SIG-M5 treated with dmso at 0.1 percent for 504 hours (cell line): ENCODE results near the gene C22orf31.

ENCODE experiments used
- DNase-seq: peaks from one replicate; lab custom pipeline; 2025; ENCODE audit not compliant: unreplicated experiment; lab: John Stamatoyannopoulos, UW

The C22orf31 gene

GRCh38 chr22:29029202-29030000 is 32.2 kb downstream of the C22orf31 start:
- no peak for DNase-seq

- no peak for DNase-seq
Measured at GRCh38 chr22:29028468-29028867, 33.2 kb downstream of the C22orf31 start.

- DNase-seq: no peak
Measured at GRCh38 chr22:29026579-29026978, 35.1 kb downstream of the C22orf31 start.

- DNase-seq: no peak
Measured at GRCh38 chr22:29023172-29023796, 38.3 kb downstream of the C22orf31 start.

DNA sequence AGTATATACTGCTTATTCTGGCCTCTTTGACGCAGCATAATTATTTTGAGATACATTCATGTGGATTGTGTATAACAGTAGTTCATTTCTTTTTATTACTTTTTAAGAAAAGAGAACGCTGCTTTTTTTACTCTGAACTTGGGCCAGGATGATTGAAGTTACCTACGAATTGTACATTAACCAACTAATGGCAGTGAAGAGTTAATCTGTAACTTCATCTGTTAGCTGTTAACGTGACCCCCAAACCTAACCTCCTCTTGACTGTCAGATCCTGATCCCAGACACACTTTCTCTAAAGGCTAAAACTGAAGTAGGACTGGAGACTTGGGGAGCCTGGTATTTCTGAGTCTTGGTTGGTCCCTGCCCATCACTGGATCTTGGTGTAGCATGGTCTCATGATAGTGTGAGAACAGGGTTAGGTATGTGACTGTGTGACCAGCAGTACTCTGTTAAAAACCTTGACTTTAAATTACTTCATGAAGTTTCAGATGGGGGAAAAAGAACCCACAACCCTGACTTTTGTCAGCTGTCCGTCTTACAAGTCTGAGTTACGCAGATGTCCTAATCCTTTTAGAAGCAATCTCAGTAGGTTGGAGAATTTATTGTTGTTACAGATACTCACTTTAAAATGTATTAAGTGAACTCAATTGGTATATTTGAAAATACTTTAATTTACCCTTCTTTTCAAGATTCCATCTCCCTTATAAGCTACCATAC is 39.4 kb downstream of the C22orf31 start:
- no peak for DNase-seq

DNA sequence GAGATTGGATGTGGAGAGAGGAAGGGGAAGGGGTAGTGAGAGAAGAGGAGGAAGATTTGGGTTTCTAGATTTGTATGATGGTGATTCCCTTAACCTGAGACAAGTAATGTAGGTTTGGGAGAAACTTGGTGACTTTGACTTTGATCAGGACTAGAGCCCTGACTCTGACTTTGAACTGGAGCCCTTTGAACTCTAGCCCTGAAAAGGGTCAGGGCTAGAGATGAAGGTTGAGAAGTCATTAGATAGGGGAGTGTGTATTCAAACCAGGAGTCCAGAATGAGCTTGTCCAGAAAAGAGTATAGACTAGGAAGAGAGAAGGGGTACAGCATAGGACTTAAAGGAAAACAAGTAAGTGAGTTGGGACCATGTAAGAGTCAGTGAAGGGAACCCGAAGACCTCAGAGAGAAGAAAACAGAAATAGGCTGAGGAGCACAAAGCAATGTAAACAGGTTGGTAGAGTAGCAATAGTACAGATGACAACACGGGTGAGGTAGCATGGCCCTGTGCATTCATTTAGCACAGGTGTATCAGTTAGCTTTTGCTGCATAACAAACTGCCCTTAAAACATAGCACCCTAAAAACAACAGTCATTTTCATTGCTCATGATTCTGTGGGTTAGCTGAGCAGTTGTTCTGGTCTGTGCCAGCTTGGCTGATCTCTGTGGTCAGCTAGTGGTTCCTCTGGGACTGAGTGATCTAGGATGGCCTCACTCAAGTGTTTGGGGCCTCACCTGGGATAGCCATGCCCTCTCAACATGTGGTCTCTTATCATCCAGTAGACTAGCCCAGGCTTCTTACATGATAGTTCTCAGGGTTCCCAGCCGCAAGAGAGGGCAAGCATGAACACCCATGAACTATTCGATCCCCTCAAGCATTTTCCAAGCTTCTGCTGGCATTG is 43.1 kb downstream of the C22orf31 start:
- DNase-seq: no peak

GRCh38 chr22:29016067-29016938 is 45.3 kb downstream of the C22orf31 start:
- DNase-seq: no peak

DNA sequence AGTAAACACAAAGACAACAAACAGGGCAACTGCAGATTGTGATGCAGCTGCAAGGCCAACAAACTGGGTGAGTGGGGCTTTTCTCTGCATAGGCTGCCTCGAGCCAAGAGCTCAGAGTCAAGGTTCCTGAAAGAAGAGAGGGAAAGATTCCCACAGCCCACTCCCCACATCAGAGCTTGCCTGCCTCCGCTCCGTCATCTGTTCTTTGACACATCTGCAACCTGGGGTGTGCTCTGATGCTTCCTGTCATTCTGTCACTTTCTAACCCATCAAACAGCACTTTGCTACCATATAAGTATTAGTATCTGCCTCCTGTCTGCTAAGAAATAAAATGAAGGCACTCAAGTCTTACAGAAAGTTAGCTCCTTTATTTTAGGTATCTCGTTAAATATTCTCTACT is 46.9 kb downstream of the C22orf31 start:
- no peak for DNase-seq

DNA sequence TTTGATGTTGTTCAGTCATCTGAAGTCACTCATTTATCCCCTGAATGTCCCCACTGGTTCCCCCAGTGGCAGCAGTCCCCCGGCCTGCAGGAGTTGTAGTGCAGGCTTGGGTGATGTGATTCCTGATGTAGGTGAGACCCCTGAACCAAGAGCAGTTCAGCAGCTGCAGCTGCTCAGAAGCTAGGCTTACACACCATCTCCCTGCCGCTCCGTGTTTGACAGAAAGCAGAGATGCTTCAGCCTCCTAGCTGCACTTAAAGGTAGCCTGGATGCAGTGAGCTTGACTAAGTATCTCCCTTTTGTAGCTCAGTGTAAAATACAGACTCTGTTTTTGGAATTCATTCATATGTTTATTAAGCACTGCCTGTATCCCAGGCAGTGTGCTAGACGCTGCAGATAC is 47.3 kb downstream of the C22orf31 start:
- no peak for DNase-seq

DNA sequence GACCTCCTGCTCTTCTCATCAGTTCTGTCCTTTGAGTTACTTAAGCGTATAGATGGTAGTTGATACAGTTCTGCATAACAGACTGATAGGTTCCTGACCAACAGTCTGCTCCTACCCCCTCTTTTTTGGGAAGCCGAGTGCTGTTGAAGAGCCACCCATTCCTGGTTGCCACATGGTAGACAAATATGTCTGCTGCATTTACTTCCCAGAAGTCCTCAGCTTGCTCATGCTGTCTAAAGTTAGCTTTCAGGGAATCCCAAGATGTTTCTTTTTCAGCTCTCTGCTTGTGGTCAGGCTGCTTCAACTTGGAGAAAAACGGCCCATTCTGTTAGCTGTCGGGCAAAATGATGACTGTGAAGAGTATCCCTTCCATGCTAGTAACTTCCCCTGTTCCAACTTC is 48.7 kb downstream of the C22orf31 start:
- no peak for DNase-seq

DNA sequence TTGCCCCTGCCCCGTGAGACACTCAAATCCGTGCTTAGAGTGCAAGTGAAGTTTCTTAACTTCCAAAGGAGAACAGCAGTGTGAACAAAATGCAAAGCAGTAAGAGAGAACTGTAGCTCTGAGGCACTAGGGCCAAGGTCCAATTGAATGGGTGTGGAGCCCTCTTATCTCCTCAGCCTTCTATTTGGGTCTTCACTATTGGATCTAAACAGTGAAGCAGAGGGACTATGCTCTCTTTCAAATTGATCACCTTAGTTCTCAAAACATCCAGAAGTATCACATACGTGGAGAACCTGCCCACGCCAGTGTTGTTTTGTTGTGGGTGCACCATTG is 49.6 kb downstream of the C22orf31 start:
- DNase-seq: no peak

DNA sequence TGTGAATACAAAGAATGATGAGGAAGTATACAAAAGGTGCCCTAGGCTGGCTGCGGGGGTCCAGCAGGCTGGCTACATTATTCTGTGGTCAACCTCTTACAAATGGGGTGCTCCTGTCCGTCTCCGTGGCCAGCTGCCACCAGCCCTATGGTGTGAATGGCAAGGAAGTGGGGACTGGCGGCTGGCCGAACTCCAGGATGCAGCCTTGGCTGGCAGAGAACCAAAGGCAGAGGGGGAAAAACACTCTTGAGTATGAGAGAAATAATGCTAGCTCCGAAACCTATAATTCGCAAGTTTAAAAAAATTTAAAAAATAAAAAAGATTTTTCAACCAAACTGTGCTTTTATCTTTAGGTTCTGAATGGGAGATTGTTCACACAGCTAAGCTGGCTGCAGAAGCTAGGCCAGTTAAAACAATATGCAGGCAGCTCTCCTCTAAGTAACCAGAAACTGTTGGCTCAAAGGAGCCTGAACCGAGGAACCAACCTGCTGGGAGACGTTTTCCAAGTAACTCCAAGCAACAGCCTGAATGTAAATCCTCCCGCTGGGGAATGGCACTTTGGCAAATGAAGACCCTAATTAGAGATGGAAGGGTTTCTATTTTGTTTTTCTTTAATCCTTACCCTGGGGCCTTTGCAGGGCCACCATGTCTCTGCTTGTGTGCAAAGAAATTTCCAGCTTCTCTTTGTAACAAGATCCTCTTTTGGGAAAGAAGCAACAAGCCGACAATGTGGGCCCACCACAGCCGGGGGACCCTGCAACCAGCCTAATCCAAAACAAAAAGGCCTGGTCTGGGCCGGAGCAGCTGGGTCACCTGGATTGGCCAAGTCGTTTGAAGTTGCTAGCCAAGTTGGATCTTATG is 50.2 kb downstream of the C22orf31 start:
- DNase-seq: no peak

DNA sequence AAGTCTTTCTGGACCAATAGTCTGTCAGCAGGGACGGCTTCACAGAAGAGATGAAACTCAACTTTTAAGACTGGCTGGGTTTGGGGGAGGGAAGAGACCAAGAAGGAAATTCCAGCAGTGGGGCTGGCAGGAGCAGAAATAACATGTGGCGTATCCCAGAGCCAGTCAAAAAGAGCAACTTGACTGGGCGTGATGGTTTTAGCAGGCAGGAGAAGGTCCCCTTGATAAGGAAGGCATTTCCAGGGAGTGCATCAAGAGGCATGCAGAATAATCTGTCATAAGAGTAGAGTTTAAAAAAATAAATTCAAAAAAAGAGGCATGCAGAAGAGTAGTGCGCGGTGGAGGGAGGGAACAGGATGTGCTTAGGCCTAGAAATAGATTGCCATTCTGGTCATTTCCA is 52.5 kb downstream of the C22orf31 start:
- DNase-seq: no peak
